A673 (cell line): ENCODE data around the gene WFDC12.

Experiments used
- CTCF ChIP-seq: fragments of 300-800, 200-600 bp; sonication (generic); conservative IDR thresholded peaks from 2 replicates; pipeline ENCODE4 v1.5.1; 2017; ENCODE audit warnings: low read depth, mild to moderate bottlenecking, antibody characterized with exemption, low read length, moderate library complexity, mixed read lengths
- EZH2 ChIP-seq: fragments of 200-600 bp; sonication (generic); IDR thresholded peaks from 2 replicates; pipeline ENCODE4 v1.6.1; 2017; ENCODE audit warnings: borderline replicate concordance, low read depth, mild to moderate bottlenecking, mixed read lengths, antibody characterized with exemption, low read length; ENCODE audit not compliant: poor library complexity, severe bottlenecking

- no peak for TF ChIP-seq CTCF
- TF ChIP-seq EZH2 = no peak
Observed at GRCh38 chr20:45091366-45091765, 32.9 kb downstream of the WFDC12 start.
